Endothelial cell of umbilical vein (primary cell): ENCODE results near the gene XCL2. TPM values are rescaled to one million over a fixed set of nuclear protein-coding genes. Genes with fewer than 3 reads are reported as not detected.
A peak's percentile ranks its signal among the peaks of the same experiment; 100 is the strongest.
"Not testable (repeated sequence)": the region's sequence is repeated elsewhere in the genome, so short reads cannot be mapped to it uniquely, and the experiment has no call there.

Experiments
- BruUV-seq: library from RNA; stranded (reverse); fragments of 400-500 nt; replicated peaks from 2 replicates; lab custom pipeline; 2021; lab: Mats Ljungman, UMichigan
- CTCF ChIA-PET: fragments of 300-600, 350-600 bp; sonication (Branson Sonifier 250); formaldehyde crosslinking; loops from one replicate; lab custom pipeline; 2021; ENCODE audit warnings: antibody characterized with exemption, inconsistent platforms; lab: Charles Lee
- POLR2A ChIA-PET: fragments of 300-600, 350-600 bp; sonication (Branson Sonifier 250); formaldehyde crosslinking; loops from one replicate; lab custom pipeline; 2021; ENCODE audit warnings: antibody characterized with exemption, inconsistent platforms; lab: Charles Lee
- DNase-seq: peaks from one replicate; pipeline ENCODE4 v3.0.0-alpha.2; 2011; ENCODE audit warnings: low read depth, low spot score
- FAIRE-seq: peaks from 2 replicates; lab custom pipeline; 2011; peaks lifted over from hg19 to GRCh38; lab: Jason Lieb, UNC
- H2AFZ ChIP-seq: 2 replicates; pipeline ENCODE4 v1.6.0; 2012; ENCODE audit warnings: low read depth, low read length, control low read depth, inconsistent platforms
- H3K27ac ChIP-seq: 2 replicates; pipeline ENCODE4 v1.5.1; 2011; ENCODE audit warnings: low read depth, mild to moderate bottlenecking, control low read depth, low read length, moderate library complexity; ENCODE audit not compliant: insufficient read depth
- H3K27me3 ChIP-seq, 2 experiments: 2 replicates each; pipeline versions ENCODE4 v1.6.0 to v1.6.1; 2011; ENCODE audit warnings: low read length in 2 of 2, mixed read lengths in 1 of 2; ENCODE audit not compliant: control insufficient read depth in 2 of 2, insufficient read depth in 2 of 2
- H3K36me3 ChIP-seq, 2 experiments: 2 replicates in 1 of 2; 3 replicates in 1 of 2; pipeline ENCODE4 v1.5.1; 2011; ENCODE audit warnings: low read length in 2 of 2, mild to moderate bottlenecking in 1 of 2, moderate library complexity in 1 of 2; ENCODE audit not compliant: control insufficient read depth in 2 of 2, insufficient read depth in 2 of 2; ENCODE audit errors: extremely low read depth in 1 of 2
- H3K4me1 ChIP-seq: 3 replicates; pipeline ENCODE4 v1.5.1; 2011; ENCODE audit warnings: mild to moderate bottlenecking, low read length; ENCODE audit not compliant: control insufficient read depth, insufficient read depth; ENCODE audit errors: extremely low read depth
- H3K4me2 ChIP-seq: 2 replicates; pipeline ENCODE4 v1.6.1; 2011; ENCODE audit warnings: low read length, control low read depth, mixed read lengths; ENCODE audit not compliant: insufficient read depth
- H3K4me3 ChIP-seq, 3 experiments: fragments of 200-600 bp in 1 of 3; sonication (generic), shearing (Covaris generic) in 1 of 3; replicated peaks in 1 of 3; 2 replicates each; pipeline ENCODE4 v1.5.1; 2011 to 2016; ENCODE audit warnings: control low read depth in 3 of 3, low read length in 3 of 3, mild to moderate bottlenecking in 2 of 3, inconsistent platforms in 1 of 3, low read depth in 1 of 3, moderate library complexity in 1 of 3; ENCODE audit not compliant: insufficient read depth in 1 of 3
- H3K79me2 ChIP-seq: 2 replicates; pipeline ENCODE4 v1.6.0; 2012; ENCODE audit warnings: low read length, inconsistent platforms; ENCODE audit not compliant: control insufficient read depth, insufficient read depth
- H3K9ac ChIP-seq: replicated peaks from 2 replicates; pipeline ENCODE3; 2011; ENCODE audit warnings: low read length, control low read depth; ENCODE audit not compliant: insufficient read depth; ENCODE audit errors: extremely low read depth
- H3K9me1 ChIP-seq: replicated peaks from 3 replicates; pipeline ENCODE4 v1.6.0; 2011; ENCODE audit warnings: mild to moderate bottlenecking, low read length; ENCODE audit not compliant: control insufficient read depth, insufficient read depth; ENCODE audit errors: extremely low read depth
- H3K9me3 ChIP-seq: replicated peaks from 2 replicates; pipeline ENCODE4 v1.5.1; 2012; ENCODE audit warnings: low read length, inconsistent platforms; ENCODE audit not compliant: control insufficient read depth, insufficient read depth
- H4K20me1 ChIP-seq: replicated peaks from 2 replicates; pipeline ENCODE3; 2011; ENCODE audit warnings: mild to moderate bottlenecking, low read length; ENCODE audit not compliant: control insufficient read depth, insufficient read depth; ENCODE audit errors: extremely low read depth
- dilution Hi-C: fragments of 300-500 bp; cut with MboI; formaldehyde crosslinking; loops from one replicate; pipeline ENCODE4 v1.15.0; 2019; ENCODE audit warnings: low sequenced_read_pairs; ENCODE audit not compliant: extremely low pct_ligation_motif_present
- intact Hi-C: fragments of 100-400 bp; cut with micrococcal nuclease; formaldehyde crosslinking; loops from one replicate; pipeline ENCODE4 v1.10.0; 2022
- polyA plus RNA-seq, 4 experiments: library from polyadenylated mRNA; depleted of rRNA in 3 of 4; stranded (reverse) in 3 of 4; unstranded in 1 of 4; fragments of >200 nt; gene quantifications; 2 replicates each; pipeline versions ENCODE4 v1.2.1 to v1.2.3, GENCODE V29; 2011 to 2012; ENCODE audit warnings: missing spikeins in 1 of 4
- total RNA-seq: library from RNA; stranded (reverse); gene quantifications from 2 replicates; pipeline ENCODE4 v1.2.3, GENCODE V29; 2021
- TF ChIP-seq, protein P1 (sequence below), 2 donors: IDR thresholded peaks; 1 replicate in 1 of 2; 2 replicates in 1 of 2; pipeline ENCODE4 v1.5.1; 2011; ENCODE audit warnings: low read length in 2 of 2, mild to moderate bottlenecking in 2 of 2, moderate library complexity in 2 of 2, control low read depth in 1 of 2, inconsistent platforms in 1 of 2, low read depth in 1 of 2; ENCODE audit not compliant: insufficient read depth in 1 of 2; ENCODE audit errors: extremely low read depth in 1 of 2

XCL2 gene
- total and polyA plus RNA-seq, 2 donors (not counting 3 experiments of a cell fraction or from before 2014, with no cell fraction given) = not detected

DNA sequence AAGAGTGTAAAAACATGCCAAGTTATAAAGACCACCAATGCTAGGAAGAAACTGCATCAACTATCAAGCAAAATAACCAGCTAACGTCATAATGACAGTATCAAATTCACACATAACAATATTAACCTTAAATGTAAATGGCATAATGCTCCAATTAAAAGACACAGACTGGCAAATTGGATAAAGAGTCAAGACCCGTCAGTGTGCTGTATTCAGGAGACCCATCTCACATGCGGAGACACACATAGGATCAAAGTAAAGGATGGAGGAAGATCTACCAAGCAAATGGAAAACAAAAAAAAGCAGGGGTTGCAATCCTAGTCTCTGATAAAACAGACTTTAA is 2.7 kb upstream of the XCL2 start:
- H2AFZ ChIP-seq, H3K27ac ChIP-seq, H3K4me2 ChIP-seq, H3K4me3 ChIP-seq, H4K20me1 ChIP-seq, POLR2A ChIA-PET, H3K9ac ChIP-seq, H3K9me3 ChIP-seq, H3K36me3 ChIP-seq, intact Hi-C loops, H3K9me1 ChIP-seq, dilution Hi-C loops, H3K4me1 ChIP-seq, CTCF ChIA-PET, BruUV-seq, H3K27me3 ChIP-seq, FAIRE-seq, DNase-seq, H3K79me2 ChIP-seq: not testable (repeated sequence)

GRCh38 chr1:168545678-168546552 is 2.1 kb upstream of the XCL2 start:
- BruUV-seq, intact Hi-C loops: not testable (repeated sequence)
- DNase-seq = peak; percentile 8

GRCh38 chr1:168542978-168543377 is 819 bp downstream of the XCL2 start:
- H2AFZ ChIP-seq, H3K27me3 ChIP-seq, H3K9me3 ChIP-seq, H3K36me3 ChIP-seq, H3K79me2 ChIP-seq, POLR2A ChIA-PET, H3K4me3 ChIP-seq, CTCF ChIA-PET, FAIRE-seq, H3K9ac ChIP-seq, H3K27ac ChIP-seq, H3K9me1 ChIP-seq, H3K4me2 ChIP-seq, BruUV-seq, H4K20me1 ChIP-seq, DNase-seq, H3K4me1 ChIP-seq, intact Hi-C loops, dilution Hi-C loops: not testable (repeated sequence)

More at GRCh38 chr1:168545678-168546552, 2.1 kb upstream of the XCL2 start:
- peak; percentile 28 for FAIRE-seq
- dilution Hi-C loops, H3K27ac ChIP-seq, H3K4me2 ChIP-seq, H3K79me2 ChIP-seq, H3K9me3 ChIP-seq, H3K4me1 ChIP-seq, H3K4me3 ChIP-seq, CTCF ChIA-PET, H4K20me1 ChIP-seq, POLR2A ChIA-PET, H3K36me3 ChIP-seq, H2AFZ ChIP-seq, H3K27me3 ChIP-seq, H3K9ac ChIP-seq, H3K9me1 ChIP-seq: not testable (repeated sequence)
- TF ChIP-seq, protein P1, sequence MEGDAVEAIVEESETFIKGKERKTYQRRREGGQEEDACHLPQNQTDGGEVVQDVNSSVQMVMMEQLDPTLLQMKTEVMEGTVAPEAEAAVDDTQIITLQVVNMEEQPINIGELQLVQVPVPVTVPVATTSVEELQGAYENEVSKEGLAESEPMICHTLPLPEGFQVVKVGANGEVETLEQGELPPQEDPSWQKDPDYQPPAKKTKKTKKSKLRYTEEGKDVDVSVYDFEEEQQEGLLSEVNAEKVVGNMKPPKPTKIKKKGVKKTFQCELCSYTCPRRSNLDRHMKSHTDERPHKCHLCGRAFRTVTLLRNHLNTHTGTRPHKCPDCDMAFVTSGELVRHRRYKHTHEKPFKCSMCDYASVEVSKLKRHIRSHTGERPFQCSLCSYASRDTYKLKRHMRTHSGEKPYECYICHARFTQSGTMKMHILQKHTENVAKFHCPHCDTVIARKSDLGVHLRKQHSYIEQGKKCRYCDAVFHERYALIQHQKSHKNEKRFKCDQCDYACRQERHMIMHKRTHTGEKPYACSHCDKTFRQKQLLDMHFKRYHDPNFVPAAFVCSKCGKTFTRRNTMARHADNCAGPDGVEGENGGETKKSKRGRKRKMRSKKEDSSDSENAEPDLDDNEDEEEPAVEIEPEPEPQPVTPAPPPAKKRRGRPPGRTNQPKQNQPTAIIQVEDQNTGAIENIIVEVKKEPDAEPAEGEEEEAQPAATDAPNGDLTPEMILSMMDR (IDR thresholded peaks at IDR 0.05; ENCODE audit: extremely low read depth in 1 of 2, insufficient read depth in 1 of 2, low read depth in 1 of 2, low read length in 2 of 2) = peak in 1 of 2 donors; percentile 19
